Stimulated activated CD8-positive, alpha-beta memory T cell treated with anti-CD3 and anti-CD28 coated beads, Interleukin-12 subunit alpha, Interleukin-12 subunit beta, amount 100 ng/mL, for 24 hours (primary cell): ENCODE results near the gene NHERF1.

Experiments used
- DNase-seq: peaks from one replicate; pipeline ENCODE4 v3.0.0-alpha.2; 2020; ENCODE audit errors: extremely low read depth

NHERF1 gene

DNA sequence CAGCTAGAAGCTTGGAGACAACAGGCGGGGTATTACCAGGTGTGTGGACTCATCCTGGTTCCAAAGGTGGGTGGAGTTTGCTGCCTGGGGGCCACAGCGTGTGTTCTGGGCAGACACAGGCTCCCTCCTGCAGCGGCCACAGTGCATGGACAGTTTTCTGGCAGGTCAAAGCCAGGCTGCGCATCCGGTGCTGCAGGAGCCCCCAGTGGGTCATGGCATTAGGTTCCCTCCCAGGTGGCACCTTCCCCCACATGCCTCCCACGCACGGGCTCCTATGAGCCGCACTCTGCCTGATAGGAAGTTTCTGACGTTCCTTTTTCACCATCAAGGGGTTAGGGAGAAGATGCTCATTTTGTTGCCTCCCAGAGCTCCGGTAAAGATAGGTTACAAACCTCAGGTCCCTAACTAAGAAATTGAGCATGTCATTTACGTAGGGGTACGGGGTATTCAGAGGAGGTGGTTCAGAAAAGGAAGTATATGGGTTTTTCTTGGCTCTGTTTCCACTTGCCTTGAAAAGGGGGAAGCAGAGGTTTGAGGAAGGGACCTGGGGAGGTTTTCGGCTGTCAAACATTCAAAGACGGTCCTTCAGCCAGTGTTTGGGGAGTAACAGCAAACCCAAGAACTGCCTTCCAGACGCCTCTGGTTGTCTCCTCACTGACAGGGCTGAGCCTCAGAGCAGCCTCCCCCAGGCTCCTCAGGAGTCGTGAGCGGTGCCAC is 60.4 kb downstream of the NHERF1 start:
- no peak for DNase-seq

DNA sequence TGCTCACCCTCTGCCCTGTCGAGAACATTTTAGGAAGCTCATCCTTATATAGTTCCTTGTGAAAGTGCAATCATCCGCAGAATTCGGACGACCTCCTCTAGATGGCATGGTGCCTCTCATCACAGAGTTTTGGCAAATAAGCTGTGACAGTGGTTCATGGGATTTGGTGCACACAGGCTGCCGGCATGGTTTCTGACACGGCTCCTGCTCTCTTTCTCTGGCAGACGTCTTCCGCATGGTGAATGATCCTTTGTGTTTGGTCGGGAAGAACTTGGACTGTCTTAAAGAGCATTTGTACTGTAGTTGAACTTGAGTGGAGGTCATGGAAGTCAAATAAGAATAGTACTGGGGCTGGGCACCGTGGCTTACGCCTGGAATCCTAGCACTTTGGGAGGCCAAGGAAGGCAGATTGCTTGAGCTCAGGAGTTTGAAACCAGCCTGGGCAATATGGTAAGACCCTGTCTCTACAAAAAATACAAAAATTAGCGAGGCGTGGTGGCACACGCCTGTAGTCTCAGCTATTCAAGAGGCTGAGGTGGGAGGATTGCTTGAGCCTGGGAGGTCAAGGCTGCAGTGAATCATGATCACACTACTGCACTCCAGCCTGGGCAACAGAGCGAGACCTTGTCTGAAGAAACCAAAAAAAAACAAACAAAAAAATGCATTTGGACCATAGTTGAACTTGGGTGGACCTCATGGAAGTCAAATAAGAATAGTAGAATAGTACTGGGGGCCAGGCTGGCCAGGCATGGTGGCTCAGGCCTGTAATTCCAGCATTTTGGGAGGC is 62.5 kb downstream of the NHERF1 start:
- no peak for DNase-seq

DNA sequence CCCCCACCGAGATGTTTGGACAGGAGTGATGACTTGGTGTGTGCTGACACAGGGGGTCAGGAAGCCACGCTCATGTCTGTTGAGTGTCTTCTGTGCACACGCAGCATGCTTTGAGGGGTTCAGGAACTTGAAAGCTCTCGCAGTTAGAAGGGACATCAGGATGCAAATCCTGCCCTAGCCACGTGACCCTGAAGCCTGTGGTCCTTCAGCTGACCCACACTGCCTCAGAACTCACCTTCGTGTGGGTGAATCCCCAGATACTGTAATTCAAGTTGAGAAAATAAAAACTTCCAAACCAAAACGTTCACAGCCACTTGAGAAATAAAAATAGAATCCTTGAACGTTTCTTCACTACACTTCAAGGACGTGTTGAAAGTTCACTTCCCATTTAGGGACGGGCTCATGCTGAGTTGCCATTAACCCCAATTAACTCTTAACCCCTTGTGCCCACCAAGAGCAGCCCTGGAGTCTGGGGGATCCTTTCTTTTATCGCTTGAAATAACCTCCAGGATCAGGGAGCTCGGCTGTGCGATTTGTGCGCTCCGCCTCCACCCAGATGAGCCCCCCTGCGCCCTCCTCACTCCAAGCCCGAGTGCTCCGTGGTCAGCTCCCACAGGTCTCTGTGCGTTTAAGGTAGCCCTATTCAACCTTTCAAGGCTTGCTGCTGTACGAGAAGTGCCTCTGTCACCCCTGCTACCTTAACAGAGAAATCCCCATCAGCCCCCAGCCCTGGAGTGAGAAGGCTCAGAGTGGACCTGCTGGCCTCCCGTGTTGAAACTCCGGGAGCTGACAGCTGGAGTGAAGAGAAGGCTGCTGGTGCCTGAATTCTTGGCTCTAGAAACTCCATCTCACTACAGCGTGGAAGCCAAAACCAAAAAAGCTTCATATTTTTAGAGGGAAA is 63.9 kb downstream of the NHERF1 start:
- no peak for DNase-seq

DNA sequence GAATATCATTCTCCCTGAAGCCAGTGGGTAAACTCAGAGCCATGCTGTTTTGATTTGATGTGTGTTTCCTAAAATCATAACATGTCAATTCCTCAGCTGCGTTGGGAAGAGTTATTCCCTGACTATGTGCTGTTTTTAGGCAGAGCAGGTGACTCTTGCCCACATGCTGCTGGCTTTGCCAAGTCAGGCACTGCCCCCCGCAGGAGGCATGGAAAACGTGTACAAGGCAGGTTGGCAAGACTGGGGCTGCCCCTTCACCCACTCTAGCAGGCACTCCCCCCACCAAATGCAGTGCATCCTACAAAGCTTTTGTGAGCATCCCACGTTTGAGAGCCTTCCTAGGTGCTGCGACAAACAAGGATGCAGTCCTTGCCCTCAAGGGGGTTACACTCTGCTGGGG is 66.0 kb downstream of the NHERF1 start:
- DNase-seq = no peak

DNA sequence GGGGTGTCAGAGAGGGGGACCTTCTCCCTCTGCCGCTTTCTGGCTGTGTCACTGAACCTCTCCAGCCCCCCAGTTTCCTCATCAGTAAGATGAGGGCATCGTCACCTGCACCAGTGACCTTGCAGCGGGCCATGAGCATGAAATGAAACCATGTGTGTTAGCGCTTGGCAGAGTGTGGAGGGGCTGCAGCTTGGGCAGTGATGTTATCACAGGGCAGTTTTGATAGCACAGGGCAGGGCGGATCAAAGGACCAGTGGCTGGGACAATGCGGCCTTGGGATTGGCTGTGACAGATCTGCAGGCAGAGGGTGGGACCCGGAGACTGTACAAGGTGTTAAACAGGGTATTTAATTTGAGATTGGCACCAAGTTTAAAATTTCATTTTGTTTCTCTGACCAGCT is 66.6 kb downstream of the NHERF1 start:
- no peak for DNase-seq

DNA sequence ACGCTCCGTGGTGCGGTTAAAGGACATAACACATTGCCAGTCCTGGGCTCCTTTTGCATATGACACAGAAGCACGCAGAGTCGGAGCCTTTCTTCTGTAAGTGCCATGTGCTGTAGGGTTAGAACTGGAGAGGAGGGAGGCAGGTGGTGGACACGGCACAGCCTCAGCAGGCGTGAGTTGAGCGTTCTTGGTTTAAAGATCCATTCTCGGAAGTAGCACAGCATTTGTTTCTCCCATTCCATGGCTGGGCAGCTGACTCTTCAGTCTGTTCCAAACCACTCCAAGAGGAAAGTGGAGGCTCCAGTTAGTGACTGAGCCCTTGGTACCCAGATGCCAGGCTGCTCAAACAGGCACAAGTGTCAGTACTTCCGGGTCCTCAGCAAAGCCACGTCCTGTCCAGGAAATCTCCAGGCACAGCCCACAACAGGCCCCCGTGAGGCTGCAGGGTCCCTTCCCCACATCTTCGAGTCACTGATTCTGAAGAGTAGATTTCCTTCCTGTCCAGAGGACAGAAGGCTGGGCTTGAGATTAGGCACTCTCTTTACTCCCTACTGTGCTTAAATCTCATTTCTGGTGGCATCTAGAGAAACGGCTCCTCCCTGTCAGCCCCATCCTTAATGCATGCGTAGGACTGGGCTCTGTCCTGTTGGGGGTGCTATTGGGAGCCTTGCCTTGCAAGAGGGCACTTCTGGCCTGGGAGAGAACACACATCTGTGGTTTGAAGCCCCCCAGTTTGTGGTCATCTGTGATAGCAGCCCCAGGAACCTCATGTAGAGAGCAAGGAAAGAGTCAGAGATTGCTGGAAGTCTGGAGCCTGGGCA is 67.3 kb downstream of the NHERF1 start:
- no peak for DNase-seq

DNA sequence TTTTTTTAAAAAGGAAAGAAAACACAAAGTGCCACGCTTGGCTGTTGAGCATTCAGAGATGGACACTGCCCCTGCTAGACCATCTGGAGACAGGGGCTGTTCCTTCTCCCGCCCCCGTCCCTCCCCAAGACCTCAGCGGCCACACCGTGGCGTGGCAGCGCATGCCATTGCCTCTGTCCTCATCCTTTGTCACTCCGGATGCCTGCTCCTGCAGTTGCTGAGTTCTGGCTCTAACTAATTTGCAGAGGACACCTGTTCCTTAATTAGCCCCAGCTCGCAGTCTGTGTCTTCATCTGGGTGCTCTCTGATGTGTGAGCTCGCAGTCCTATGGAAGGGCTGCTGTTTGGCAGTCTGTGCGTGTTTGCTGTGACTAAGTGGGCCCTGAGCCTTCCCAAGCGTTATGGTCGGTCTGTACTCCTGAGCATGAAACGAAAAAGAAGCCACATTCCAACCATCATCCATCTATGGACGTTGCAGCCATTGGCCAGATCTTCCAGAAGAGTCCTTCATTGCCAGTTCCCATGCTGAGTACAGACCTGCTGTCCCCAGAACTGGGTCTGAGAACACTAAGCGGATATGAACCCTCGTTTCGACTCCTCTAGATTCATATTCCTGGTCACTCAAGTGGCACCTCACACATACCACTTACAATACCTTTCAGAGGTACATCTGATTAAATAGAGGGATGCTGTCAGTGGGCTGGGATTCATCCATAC is 68.6 kb downstream of the NHERF1 start:
- no peak for DNase-seq

DNA sequence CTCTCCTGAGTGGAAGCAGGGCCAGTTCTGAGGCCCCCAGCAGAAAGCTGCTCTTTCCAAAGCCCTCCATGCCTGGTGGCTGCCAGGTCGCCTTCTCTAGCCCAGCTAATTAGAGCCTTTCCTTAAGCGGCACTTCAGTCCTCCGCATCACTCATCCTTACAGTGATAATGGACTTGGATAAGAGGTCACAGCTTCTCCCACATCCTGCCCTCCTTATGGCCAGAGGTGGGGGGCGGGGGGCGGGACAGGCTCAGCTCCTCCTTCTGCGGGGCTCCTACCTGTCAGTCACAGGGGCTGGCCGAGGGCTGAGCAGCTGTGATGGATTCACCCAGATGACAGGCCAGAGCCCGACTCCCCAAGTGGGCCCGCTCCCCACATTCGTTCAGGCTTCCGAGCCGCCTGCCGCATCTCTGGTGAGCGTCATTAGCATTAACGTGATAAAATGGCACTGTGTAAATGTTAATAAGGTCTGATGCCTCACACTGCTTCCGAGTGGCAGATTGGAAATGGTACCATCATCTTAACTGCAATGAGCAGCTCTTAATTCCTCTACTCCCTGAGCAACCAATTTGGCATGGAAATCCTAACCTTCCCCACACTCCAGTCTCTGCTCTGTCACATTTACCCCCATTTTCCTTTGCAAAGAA is 70.0 kb downstream of the NHERF1 start:
- DNase-seq = no peak
